ENCODE results near the gene ZNF43. TPM values are rescaled to one million over a fixed set of nuclear protein-coding genes. Genes with fewer than 3 reads are reported as not detected.

ZNF43 gene
- total and polyA plus RNA-seq, 2 of the 8 experiments (the other 6 are each of a cell fraction or from before 2014, with no cell fraction given) = 24.7 to 53.1 TPM

DNA sequence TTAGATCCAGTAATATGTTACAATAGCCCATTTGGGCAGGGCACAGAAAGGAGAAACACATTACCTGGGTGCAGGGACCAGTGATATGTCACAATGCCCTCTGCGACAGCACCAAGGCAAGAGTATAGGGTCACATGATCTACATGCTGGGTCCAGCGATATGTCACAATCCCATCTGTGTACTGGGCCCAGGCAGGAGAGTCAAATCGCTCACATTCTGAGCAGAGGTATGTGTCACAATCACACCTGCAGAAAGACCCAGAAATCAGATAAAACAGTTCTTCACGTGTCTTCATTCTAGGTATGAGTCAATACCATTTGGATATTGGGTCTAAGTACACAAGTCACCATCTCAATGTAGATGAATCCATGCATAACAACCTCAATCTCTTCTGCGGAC lies 7.1 kb upstream of the ZNF43 start:
- FAIRE-seq (no peak), DNase-seq (ENCODE audit: low read depth in 1 of 2, low spot score in 2 of 2) (no peak)
- Histone ChIP-seq H2AK5ac (ENCODE audit: low read depth, low read length) (no peak overlapping the region), H2AFZ (ENCODE audit: low read length) (no peak overlapping the region), H4K91ac (replicated peaks; ENCODE audit: insufficient read length, low read length) (no peak overlapping the region), H3K9ac (replicated peaks in 1 of 4; ENCODE audit: extremely low read depth in 1 of 4, low read depth in 3 of 4, low read length in 3 of 4) (no peak overlapping the region), H3K18ac (ENCODE audit: extremely low read depth, low read length) (no peak overlapping the region), H3K4me3 (ENCODE audit: extremely low read depth in 1 of 4, insufficient read depth in 2 of 4, low read depth in 3 of 4, low read length in 4 of 4) (no peak overlapping the region), H3K79me1 (ENCODE audit: low read depth, low read length) (peaks cover 8% of the 10 kb centered on the region), H3K4ac (replicated peaks; ENCODE audit: insufficient read length, low read depth, low read length) (no peak overlapping the region), H3K4me1 (replicated peaks in 1 of 4; ENCODE audit: control insufficient read depth in 3 of 4, insufficient read depth in 4 of 4, low read length in 3 of 4) (no peaks in the 10 kb centered on the region), H2BK20ac (ENCODE audit: low read length) (no peak overlapping the region), H3K27me3 (replicated peaks in 1 of 4; ENCODE audit: control insufficient read depth in 3 of 4, extremely low read depth in 1 of 4, insufficient read depth in 3 of 4, low read length in 3 of 4) (no peaks in the 10 kb centered on the region), H3K9me3 (ENCODE audit: insufficient read depth in 2 of 2, low read depth in 1 of 2, low read length in 1 of 2) (no peaks in the 10 kb centered on the region), H2BK5ac (ENCODE audit: low read depth, low read length) (no peak overlapping the region), H3K79me2 (ENCODE audit: control insufficient read depth in 1 of 2, insufficient read depth in 2 of 2, low read length in 2 of 2) (peaks cover 0 to 28% of the 10 kb centered on the region in 2 experiments; a peak in 2 of 4 replicates), H3K27ac (ENCODE audit: low read depth, low read length) (no peak overlapping the region), H4K8ac (ENCODE audit: extremely low read depth, insufficient read depth, low read length) (no peak overlapping the region), H3K4me2 (ENCODE audit: insufficient read depth in 1 of 2, low read depth in 2 of 2, low read length in 2 of 2) (no peak overlapping the region), H2BK120ac (replicated peaks; ENCODE audit: low read depth, low read length) (no peak overlapping the region), H3K56ac (replicated peaks; ENCODE audit: insufficient read length, low read depth, low read length) (no peak overlapping the region), H2BK15ac (ENCODE audit: low read length) (no peak overlapping the region), H3K36me3 (ENCODE audit: control insufficient read depth in 2 of 4, insufficient read depth in 4 of 4, low read length in 3 of 4) (peaks cover 42 to 94% (median 78%) of the 10 kb centered on the region in 4 experiments), H4K5ac (ENCODE audit: insufficient read length, low read depth, low read length) (no peak overlapping the region), H3K23ac (ENCODE audit: insufficient read length) (no peak overlapping the region), H4K20me1 (replicated peaks in 1 of 2; ENCODE audit: control insufficient read depth in 1 of 2, insufficient read depth in 2 of 2, low read length in 2 of 2) (peaks cover 13 to 29% of the 10 kb centered on the region in 2 experiments), H2BK12ac (ENCODE audit: low read depth, low read length) (no peak overlapping the region), H3K23me2 (ENCODE audit: low read depth, low read length) (no peaks in the 10 kb centered on the region), H3K14ac (ENCODE audit: insufficient read length) (no peak overlapping the region)
- WGBS, 2 experiments (ENCODE audit: extremely low coverage in 1 of 2, insufficient coverage in 1 of 2, insufficient read length in 1 of 2, insufficient replicate concordance in 2 of 2, low coverage in 1 of 2, low lambda C conversion rate in 2 of 2, missing lambda C conversion rate in 1 of 2) = 95% methylated on average over 5 of the region's 5 CpGs; no CpG with 5 or more reads in 1 of the 2 experiments
- ChIA-PET POLR2A (ENCODE audit: partially characterized antibody) (interaction anchor here (1.1 to 2.4 kb wide), 2 partner anchors 7 to 9 kb away, joined by 3 to 9 read pairs; partner anchors contain the start of gene ZNF43), CTCF (ENCODE audit: partially characterized antibody) (no interaction called here)
- TF ChIP-seq SIRT6 (IDR thresholded peaks at IDR 0.05; ENCODE audit: low read length) = no peak
- no peak for TF ChIP-seq SP2 (IDR thresholded peaks at IDR 0.05; ENCODE audit: low read length)
- TF ChIP-seq GABPA (IDR thresholded peaks at IDR 0.05; ENCODE audit: borderline replicate concordance, insufficient read depth, low read length) = no peak
- TF ChIP-seq POLR2A (IDR thresholded peaks at IDR 0.05; ENCODE audit: control extremely low read depth in 1 of 2, low read depth in 2 of 2, low read length in 2 of 2) = no peak
- no peak for TF ChIP-seq ATF3 (IDR thresholded peaks at IDR 0.05; ENCODE audit: insufficient read depth, low read depth, low read length)
- TF ChIP-seq TAF7 (optimal IDR thresholded peaks at IDR 0.05; ENCODE audit: borderline replicate concordance, low read depth, low read length) = no peak
- no peak for TF ChIP-seq JUND (IDR thresholded peaks at IDR 0.05; ENCODE audit: low read length)
- no peak for TF ChIP-seq TAF1 (IDR thresholded peaks at IDR 0.05; ENCODE audit: low read depth, low read length)
- TF ChIP-seq BCL11A (IDR thresholded peaks at IDR 0.05; ENCODE audit: low read depth in 2 of 2, low read length in 2 of 2) = no peak
- no peak for TF ChIP-seq CHD2 (IDR thresholded peaks at IDR 0.05; ENCODE audit: low read length)
- no peak for TF ChIP-seq CREB1 (IDR thresholded peaks at IDR 0.05)
- TF ChIP-seq RBBP5 (IDR thresholded peaks at IDR 0.05; ENCODE audit: borderline replicate concordance, low read depth, low read length) = no peak
- no peak for TF ChIP-seq JUN (IDR thresholded peaks at IDR 0.05; ENCODE audit: low read depth, low read length)
- no peak for TF ChIP-seq MAX (IDR thresholded peaks at IDR 0.05)
- TF ChIP-seq SIN3A (conservative IDR thresholded peaks at IDR 0.05 in 1 of 2, IDR thresholded peaks at IDR 0.05 in 1 of 2; ENCODE audit: low read depth in 1 of 2, low read length in 2 of 2) = no peak
